ENCODE measurements around the gene ZNF423. TPM values are rescaled to one million over a fixed set of nuclear protein-coding genes. Genes with fewer than 3 reads are reported as not detected.

Gene ZNF423
- polyA plus RNA-seq, 1 donor from 2014 or later: 4.5 TPM

GRCh38 chr16:49566432-49566831 is 289.5 kb downstream of the ZNF423 start:
- Histone ChIP-seq H3K79me2 (replicated peaks; ENCODE audit: insufficient read depth, low read length) (no peaks in the 10 kb centered on the region), H3K4me2 (ENCODE audit: low read length) (no peak overlapping the region), H3K36me3 (ENCODE audit: insufficient read depth, low read length) (no peaks in the 10 kb centered on the region), H3K4me3 (ENCODE audit: low read length) (no peak overlapping the region), H3F3A (ENCODE audit: insufficient read depth, low read length, poor library complexity, severe bottlenecking) (no peaks in the 10 kb centered on the region), H3K9ac (ENCODE audit: low read length) (no peak overlapping the region), H3K9me2 (ENCODE audit: insufficient read depth, low read length) (no peaks in the 10 kb centered on the region), H3K27ac (ENCODE audit: low read length) (no peak overlapping the region), H2AFZ (ENCODE audit: low read depth, low read length) (no peak overlapping the region), H3K9me3 (ENCODE audit: low read length) (no peaks in the 10 kb centered on the region), H4K20me1 (ENCODE audit: insufficient read depth) (no peaks in the 10 kb centered on the region), H3K27me3 (ENCODE audit: insufficient read depth, low read depth, low read length) (no peaks in the 10 kb centered on the region)
- TF ChIP-seq TAF1 (IDR thresholded peaks at IDR 0.05; ENCODE audit: low read depth): no peak
- TF ChIP-seq EP300 (conservative IDR thresholded peaks at IDR 0.05; ENCODE audit: poor library complexity, severe bottlenecking): no peak
- TF ChIP-seq MXI1 (conservative IDR thresholded peaks at IDR 0.05; ENCODE audit: poor library complexity, severe bottlenecking): no peak
- TF ChIP-seq POLR2AphosphoS5 (IDR thresholded peaks at IDR 0.05): no peak
- no peak for TF ChIP-seq RAD21 (conservative IDR thresholded peaks at IDR 0.05)
- TF ChIP-seq CTCF (IDR thresholded peaks at IDR 0.05; ENCODE audit: poor library complexity, severe bottlenecking): no peak
- no peak for TF ChIP-seq SMC3 (conservative IDR thresholded peaks at IDR 0.05; ENCODE audit: poor library complexity)
- no peak for TF ChIP-seq REST (IDR thresholded peaks at IDR 0.05; ENCODE audit: borderline replicate concordance)
- TF ChIP-seq EZH2 (IDR thresholded peaks at IDR 0.05; ENCODE audit: borderline replicate concordance, insufficient read depth, low read length, poor library complexity, severe bottlenecking): no peak

- H3K4me2 ChIP-seq (ENCODE audit: low read length): no peak overlapping the region
- H3K27ac ChIP-seq (ENCODE audit: low read length): no peak overlapping the region
- no peaks in the 10 kb centered on the region for H4K20me1 ChIP-seq (ENCODE audit: insufficient read depth)
Observed at GRCh38 chr16:49564496-49565229, 291.2 kb downstream of the ZNF423 start.

More at GRCh38 chr16:49564496-49565229, 291.2 kb downstream of the ZNF423 start:
- no peaks in the 10 kb centered on the region for H3K9me3 ChIP-seq (ENCODE audit: low read length)
- TF ChIP-seq MXI1 (conservative IDR thresholded peaks at IDR 0.05; ENCODE audit: poor library complexity, severe bottlenecking) (no peak), SMC3 (conservative IDR thresholded peaks at IDR 0.05; ENCODE audit: poor library complexity) (no peak), EP300 (conservative IDR thresholded peaks at IDR 0.05; ENCODE audit: poor library complexity, severe bottlenecking) (no peak), REST (IDR thresholded peaks at IDR 0.05; ENCODE audit: borderline replicate concordance) (no peak), CTCF (IDR thresholded peaks at IDR 0.05; ENCODE audit: poor library complexity, severe bottlenecking) (no peak), POLR2AphosphoS5 (IDR thresholded peaks at IDR 0.05) (no peak), RAD21 (conservative IDR thresholded peaks at IDR 0.05) (no peak), TAF1 (IDR thresholded peaks at IDR 0.05; ENCODE audit: low read depth) (no peak), EZH2 (IDR thresholded peaks at IDR 0.05; ENCODE audit: borderline replicate concordance, insufficient read depth, low read length, poor library complexity, severe bottlenecking) (no peak)
- H3F3A ChIP-seq (ENCODE audit: insufficient read depth, low read length, poor library complexity, severe bottlenecking): no peaks in the 10 kb centered on the region
- H2AFZ ChIP-seq (ENCODE audit: low read depth, low read length): no peak overlapping the region
- H3K9me2 ChIP-seq (ENCODE audit: insufficient read depth, low read length): no peaks in the 10 kb centered on the region
- no peaks in the 10 kb centered on the region for H3K27me3 ChIP-seq (ENCODE audit: insufficient read depth, low read depth, low read length)
- no peaks in the 10 kb centered on the region for H3K79me2 ChIP-seq (replicated peaks; ENCODE audit: insufficient read depth, low read length)
- no peak overlapping the region for H3K9ac ChIP-seq (ENCODE audit: low read length)
- no peak overlapping the region for H3K4me3 ChIP-seq (ENCODE audit: low read length)
- H3K36me3 ChIP-seq (ENCODE audit: insufficient read depth, low read length): no peaks in the 10 kb centered on the region
